Activated CD8-positive, alpha-beta T cell treated with anti-CD3 and anti-CD28 coated beads for 36 hours (primary cell): ENCODE data around the gene PCYOX1L. TPM values are rescaled to one million over a fixed set of nuclear protein-coding genes. Genes with fewer than 3 reads are reported as not detected.

Experiments
- ATAC-seq: fragments of 200-7000 bp; cut with Tn5 transposase; one replicate; pipeline ENCODE4 v1.10.0; 2021; ENCODE audit warnings: mild to moderate bottlenecking, moderate library complexity
- CTCF ChIA-PET: fragments of 350-600 bp; sonication (Branson Sonifier 250); formaldehyde crosslinking; loops from one replicate; lab custom pipeline; 2021; ENCODE audit warnings: antibody characterized with exemption; lab: Charles Lee
- POLR2A ChIA-PET: fragments of 350-600 bp; sonication (Branson Sonifier 250); formaldehyde crosslinking; loops from one replicate; lab custom pipeline; 2021; ENCODE audit warnings: antibody characterized with exemption; lab: Charles Lee
- DNase-seq: peaks from one replicate; pipeline ENCODE4 v3.0.0-alpha.2; 2020
- H3K27ac Mint-ChIP-seq: one replicate; pipeline ENCODE4 v1.8.0; 2021; ENCODE audit warnings: mild to moderate bottlenecking, mixed read lengths
- H3K27me3 Mint-ChIP-seq: one replicate; pipeline ENCODE4 v1.8.0; 2021; ENCODE audit warnings: mixed read lengths
- H3K36me3 Mint-ChIP-seq: one replicate; pipeline ENCODE4 v1.8.0; 2021; ENCODE audit warnings: low read depth, mixed read lengths
- H3K4me1 Mint-ChIP-seq: one replicate; pipeline ENCODE4 v1.8.0; 2021; ENCODE audit warnings: low read depth, mixed read lengths
- H3K4me3 Mint-ChIP-seq: one replicate; pipeline ENCODE4 v1.8.0; 2021; ENCODE audit warnings: mild to moderate bottlenecking, moderate library complexity, mixed read lengths
- H3K9me3 Mint-ChIP-seq: one replicate; pipeline ENCODE4 v1.8.0; 2021; ENCODE audit warnings: mixed read lengths
- intact Hi-C: fragments of 100-400 bp; cut with micrococcal nuclease; formaldehyde crosslinking; loops from one replicate; pipeline ENCODE4 v1.10.0; 2022
- total RNA-seq, 2 experiments: library from RNA; stranded (reverse); gene quantifications; one replicate each; pipeline ENCODE4 v1.2.3, GENCODE V29; 2021
- TF ChIP-seq, protein P1 (sequence below): fragments of 200-600 bp; IDR thresholded peaks from one replicate; pipeline ENCODE4 v1.8.0; 2022; ENCODE audit warnings: antibody characterized with exemption, mild to moderate bottlenecking

Gene PCYOX1L
- total RNA-seq, 2 experiments from 2014 or later, result 19.7 to 21.2 TPM

DNA sequence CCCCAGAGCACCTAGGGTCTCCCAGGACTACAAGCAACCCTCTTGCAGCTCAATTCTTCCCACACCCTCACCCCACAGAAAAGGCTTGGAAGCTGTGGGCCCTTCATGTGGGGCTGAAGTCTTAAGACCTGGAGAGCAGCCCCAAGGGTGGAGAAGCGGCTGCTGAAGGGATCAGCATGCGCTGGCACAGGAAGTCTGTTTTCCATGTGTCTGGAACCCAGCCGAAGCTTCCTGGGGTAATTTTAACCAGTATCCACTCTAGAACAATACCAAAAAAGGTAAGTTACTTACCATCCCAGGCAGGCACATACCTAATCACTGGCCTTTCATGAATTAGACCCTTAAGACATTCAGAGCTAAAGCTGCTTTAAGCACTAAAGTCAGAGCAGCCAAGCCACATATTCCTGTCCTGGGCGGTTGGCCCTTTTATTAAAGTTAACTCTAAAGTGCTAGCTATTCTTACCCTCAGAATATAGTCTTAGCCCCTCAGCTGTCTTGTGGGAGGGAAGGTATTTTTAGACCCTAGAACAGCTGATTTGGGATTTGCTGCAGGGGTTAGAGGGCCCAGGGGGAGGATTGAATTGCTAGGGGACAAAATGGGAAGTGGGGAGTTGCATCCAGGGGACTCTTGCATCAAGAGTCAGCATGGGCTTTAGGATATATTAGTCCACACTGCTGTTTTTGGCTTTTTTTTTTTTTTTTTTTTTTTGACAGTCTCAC lies 14.4 kb downstream of the PCYOX1L start:
- no peak for ATAC-seq
- no peak overlapping the region for H3K27ac Mint-ChIP-seq
- intact Hi-C loops, result no loop called here
- TF ChIP-seq, protein P1, sequence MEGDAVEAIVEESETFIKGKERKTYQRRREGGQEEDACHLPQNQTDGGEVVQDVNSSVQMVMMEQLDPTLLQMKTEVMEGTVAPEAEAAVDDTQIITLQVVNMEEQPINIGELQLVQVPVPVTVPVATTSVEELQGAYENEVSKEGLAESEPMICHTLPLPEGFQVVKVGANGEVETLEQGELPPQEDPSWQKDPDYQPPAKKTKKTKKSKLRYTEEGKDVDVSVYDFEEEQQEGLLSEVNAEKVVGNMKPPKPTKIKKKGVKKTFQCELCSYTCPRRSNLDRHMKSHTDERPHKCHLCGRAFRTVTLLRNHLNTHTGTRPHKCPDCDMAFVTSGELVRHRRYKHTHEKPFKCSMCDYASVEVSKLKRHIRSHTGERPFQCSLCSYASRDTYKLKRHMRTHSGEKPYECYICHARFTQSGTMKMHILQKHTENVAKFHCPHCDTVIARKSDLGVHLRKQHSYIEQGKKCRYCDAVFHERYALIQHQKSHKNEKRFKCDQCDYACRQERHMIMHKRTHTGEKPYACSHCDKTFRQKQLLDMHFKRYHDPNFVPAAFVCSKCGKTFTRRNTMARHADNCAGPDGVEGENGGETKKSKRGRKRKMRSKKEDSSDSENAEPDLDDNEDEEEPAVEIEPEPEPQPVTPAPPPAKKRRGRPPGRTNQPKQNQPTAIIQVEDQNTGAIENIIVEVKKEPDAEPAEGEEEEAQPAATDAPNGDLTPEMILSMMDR, result no peak
- ChIA-PET CTCF (interaction anchor here (0.7 to 10.1 kb wide), 32 partner anchors 9 to 658 kb away, joined by 3 to 163 read pairs (median 4); partner anchors contain the start of genes GRPEL2 and PCYOX1L), POLR2A (interaction anchor here (0.9 kb wide), 1 partner anchor 14 kb away, joined by 3 read pairs; the partner anchor contains the start of gene PCYOX1L)
- H3K36me3 Mint-ChIP-seq, result peaks cover 6% of the 10 kb centered on the region
- H3K9me3 Mint-ChIP-seq, result no peaks in the 10 kb centered on the region
- no peak for DNase-seq
- H3K4me3 Mint-ChIP-seq, result no peak overlapping the region
- peaks cover 5% of the 10 kb centered on the region for H3K4me1 Mint-ChIP-seq
- H3K27me3 Mint-ChIP-seq, result no peaks in the 10 kb centered on the region

DNA sequence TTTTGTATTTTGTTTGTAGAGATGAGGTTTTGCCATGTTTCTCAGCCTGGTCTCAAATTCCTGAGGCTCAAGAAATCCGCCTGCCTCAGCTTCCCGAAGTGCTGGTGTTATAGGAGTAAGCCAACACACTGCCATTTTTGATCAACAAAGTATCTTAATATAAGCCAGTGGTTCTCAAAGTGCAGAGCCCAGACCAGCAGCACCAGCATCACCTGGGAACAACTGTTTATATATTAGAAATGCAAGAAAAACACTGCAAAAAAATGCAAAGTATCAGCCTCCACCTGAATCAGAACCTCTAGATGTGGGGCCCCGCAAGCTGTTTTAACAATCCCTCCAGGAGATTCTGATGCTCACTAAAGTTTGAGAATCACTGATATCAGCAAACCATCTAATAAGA lies 15.1 kb downstream of the PCYOX1L start:
- no peak for ATAC-seq
- Mint-ChIP-seq H3K36me3 (peaks cover 6% of the 10 kb centered on the region), H3K9me3 (no peaks in the 10 kb centered on the region), H3K4me3 (no peak overlapping the region), H3K27me3 (no peaks in the 10 kb centered on the region), H3K27ac (no peak overlapping the region), H3K4me1 (peaks cover 3% of the 10 kb centered on the region)
- no peak for DNase-seq
- POLR2A ChIA-PET, result no interaction called here
- CTCF ChIA-PET, result interaction anchor here (1.1 to 10.1 kb wide), 12 partner anchors 8 to 190 kb away, joined by 3 to 163 read pairs (median 18); partner anchors contain the start of gene PCYOX1L
- intact Hi-C loops, result no loop called here
- TF ChIP-seq, protein P1, result no peak

DNA sequence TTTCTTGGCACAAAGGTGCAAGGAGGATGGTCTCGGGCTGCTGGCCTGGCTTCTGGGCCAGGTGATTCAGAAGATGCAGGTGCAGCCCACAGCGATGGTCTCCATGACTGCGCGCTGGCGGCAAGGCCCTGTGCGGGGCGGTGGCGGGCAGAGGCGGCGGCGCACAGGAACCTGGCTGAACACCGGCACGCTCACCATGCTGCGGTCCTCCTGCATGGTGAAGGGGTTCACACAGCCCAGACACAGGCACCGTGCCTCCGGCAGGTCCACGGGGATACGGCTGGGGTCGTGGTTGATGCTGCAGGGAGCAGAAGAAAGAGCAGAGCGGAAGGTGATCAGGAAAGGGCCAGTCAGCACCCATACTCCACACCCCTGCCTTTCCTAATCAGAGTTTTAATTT lies 16.5 kb downstream of the PCYOX1L start:
- ATAC-seq (no peak), DNase-seq (no peak)
- TF ChIP-seq, protein P1, result no peak
- Mint-ChIP-seq H3K9me3 (no peaks in the 10 kb centered on the region), H3K27me3 (no peaks in the 10 kb centered on the region), H3K4me3 (no peak overlapping the region), H3K4me1 (no peaks in the 10 kb centered on the region), H3K36me3 (no peaks in the 10 kb centered on the region), H3K27ac (no peak overlapping the region)
- CTCF ChIA-PET, result interaction anchor here (3.4 to 9.3 kb wide), 2 partner anchors 16 to 53 kb away, joined by 19 to 145 read pairs; no protein-coding TSS in a partner anchor
- POLR2A ChIA-PET, result interaction anchor here (1.4 kb wide), 1 partner anchor 29 kb away, joined by 4 read pairs; the partner anchor contains the start of gene GRPEL2
- intact Hi-C loops, result no loop called here

DNA sequence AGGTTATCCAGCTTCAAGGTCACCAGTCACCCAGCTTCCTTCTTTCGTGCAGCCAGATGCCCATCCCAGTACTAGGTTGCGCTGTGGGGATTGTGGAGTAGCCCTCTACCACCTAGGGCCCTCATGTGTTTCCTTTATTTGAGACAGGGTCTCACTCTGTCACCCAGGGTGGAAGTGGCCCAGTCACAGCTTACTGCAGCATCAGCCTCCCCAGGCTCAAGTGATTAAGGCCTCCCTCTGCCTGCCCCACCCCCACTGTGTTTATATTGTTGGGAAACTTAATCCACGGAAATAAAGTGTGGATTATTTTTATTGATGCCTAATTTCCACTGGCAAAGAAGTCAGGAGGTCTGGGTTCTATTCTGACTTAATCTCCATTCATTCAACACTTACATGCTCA lies 17.0 kb downstream of the PCYOX1L start:
- no peaks in the 10 kb centered on the region for H3K36me3 Mint-ChIP-seq
- H3K9me3 Mint-ChIP-seq, result no peaks in the 10 kb centered on the region
- no peaks in the 10 kb centered on the region for H3K4me1 Mint-ChIP-seq
- DNase-seq (no peak), ATAC-seq (no peak)
- no peak overlapping the region for H3K27ac Mint-ChIP-seq
- no peak overlapping the region for H3K4me3 Mint-ChIP-seq
- intact Hi-C loops, result no loop called here
- CTCF ChIA-PET, result interaction anchor here (1.4 to 9.3 kb wide), 3 partner anchors 7 to 190 kb away, joined by 3 to 145 read pairs (median 5); no protein-coding TSS in a partner anchor
- H3K27me3 Mint-ChIP-seq, result no peaks in the 10 kb centered on the region
- TF ChIP-seq, protein P1, result no peak
- POLR2A ChIA-PET, result interaction anchor here (1.4 kb wide), 1 partner anchor 30 kb away, joined by 4 read pairs; the partner anchor contains the start of gene GRPEL2

DNA sequence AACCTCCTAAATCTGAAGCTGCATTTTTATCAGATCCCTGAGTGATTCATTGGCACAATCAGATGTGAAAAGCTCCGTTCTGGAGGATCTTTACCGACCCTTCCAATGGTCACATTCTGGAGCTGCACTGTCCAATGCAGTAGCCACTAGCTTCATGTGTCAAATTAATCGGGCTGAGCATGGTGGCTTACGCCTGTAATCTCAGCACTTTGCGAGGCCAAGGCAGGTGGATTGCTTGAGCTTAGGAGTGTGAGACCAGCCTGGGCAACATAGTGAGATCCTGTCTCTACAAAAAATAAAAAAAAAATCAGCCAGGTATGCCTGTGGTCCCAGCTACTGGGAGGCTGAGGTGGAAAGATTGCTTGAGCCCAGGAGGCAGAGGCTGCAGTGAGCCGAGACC lies 17.6 kb downstream of the PCYOX1L start:
- CTCF ChIA-PET, result interaction anchor here (1.2 to 1.5 kb wide), 3 partner anchors 8 to 190 kb away, joined by 3 to 5 read pairs (median 3); no protein-coding TSS in a partner anchor
- Mint-ChIP-seq H3K9me3 (no peaks in the 10 kb centered on the region), H3K36me3 (no peaks in the 10 kb centered on the region), H3K27me3 (no peaks in the 10 kb centered on the region), H3K27ac (no peak overlapping the region), H3K4me1 (no peaks in the 10 kb centered on the region), H3K4me3 (no peak overlapping the region)
- POLR2A ChIA-PET, result no interaction called here
- DNase-seq, result no peak
- TF ChIP-seq, protein P1, result no peak
- no peak for ATAC-seq
- intact Hi-C loops, result no loop called here
